Right atrium auricular region (tissue), 2 donors: ENCODE results near the gene ZNF532. TPM values are rescaled to one million over a fixed set of nuclear protein-coding genes. Genes with fewer than 3 reads are reported as not detected.

Experiments used
- DNase-seq: peaks from one replicate; pipeline ENCODE4 v3.0.0-alpha.2; 2019; ENCODE audit warnings: low spot score
- H3K27ac ChIP-seq, 2 donors: fragments of 200-600 bp; sonication (generic); 1 replicate in 1 of 2; 2 replicates in 1 of 2; pipeline ENCODE4 v1.5.1; 2016 to 2019
- H3K27me3 ChIP-seq, 2 donors: fragments of 200-600 bp; sonication (generic); one replicate each; pipeline versions ENCODE4 v1.5.1 to v1.6.0; 2017 to 2019
- H3K36me3 ChIP-seq: fragments of 200-600 bp; sonication (generic); one replicate; pipeline ENCODE4 v1.5.1; 2016
- H3K4me1 ChIP-seq, 2 donors: fragments of 200-600 bp; sonication (generic); one replicate each; pipeline versions ENCODE4 v1.5.1 to v1.6.0; 2017 to 2019
- H3K4me3 ChIP-seq, 2 donors: fragments of 200-600 bp; sonication (generic); 1 replicate in 1 of 2; 2 replicates in 1 of 2; pipeline ENCODE4 v1.5.1; 2017 to 2019; ENCODE audit warnings: mild to moderate bottlenecking in 1 of 2, moderate library complexity in 1 of 2
- H3K9me3 ChIP-seq, 2 donors: fragments of 200-600 bp; sonication (generic); one replicate each; pipeline ENCODE4 v1.5.1; 2019
- total RNA-seq, 2 donors: library from RNA; depleted of rRNA; stranded (reverse); fragments of >200 nt; gene quantifications; one replicate each; pipeline ENCODE4 v1.1.0, GENCODE V29; 2016
- TF ChIP-seq, protein P1 (sequence below), 2 donors: fragments of 200-600 bp; sonication (generic); IDR thresholded peaks; one replicate each; pipeline ENCODE4 v1.5.1; 2019; ENCODE audit warnings: antibody characterized with exemption in 2 of 2

ZNF532 gene
- total RNA-seq, 2 donors from 2014 or later: 53.1 to 59.5 TPM

DNA sequence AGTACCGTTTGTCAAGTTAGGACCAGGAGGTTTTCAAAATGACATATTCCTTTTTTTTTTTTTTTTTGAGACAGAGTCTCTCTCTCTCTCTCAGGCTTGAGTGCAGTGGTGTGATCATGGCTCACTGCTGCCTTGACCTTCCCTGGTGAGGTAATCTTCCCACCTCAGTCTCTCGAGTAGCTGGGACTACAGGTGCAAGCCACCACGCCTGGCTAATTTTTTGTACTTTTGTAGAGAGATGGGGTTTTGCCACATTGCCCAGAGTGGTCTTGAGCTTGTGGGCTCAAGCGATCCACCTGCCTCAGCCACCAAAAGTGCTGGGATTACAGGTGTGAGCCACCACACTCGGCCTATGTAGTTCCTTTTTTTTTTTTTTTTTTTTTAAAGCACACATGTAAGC, 147.1 kb downstream of the ZNF532 start:
- DNase-seq: peak; percentile 38
- Histone ChIP-seq H3K36me3 (no peaks in the 10 kb centered on the region), H3K4me3 (no peak overlapping the region), H3K9me3 (peaks cover 0 to under 1% of the 10 kb centered on the region in 2 donors), H3K4me1 (peaks cover 0 to 13% of the 10 kb centered on the region in 2 donors), H3K27ac (no peak overlapping the region), H3K27me3 (no peaks in the 10 kb centered on the region)
- TF ChIP-seq, protein P1, sequence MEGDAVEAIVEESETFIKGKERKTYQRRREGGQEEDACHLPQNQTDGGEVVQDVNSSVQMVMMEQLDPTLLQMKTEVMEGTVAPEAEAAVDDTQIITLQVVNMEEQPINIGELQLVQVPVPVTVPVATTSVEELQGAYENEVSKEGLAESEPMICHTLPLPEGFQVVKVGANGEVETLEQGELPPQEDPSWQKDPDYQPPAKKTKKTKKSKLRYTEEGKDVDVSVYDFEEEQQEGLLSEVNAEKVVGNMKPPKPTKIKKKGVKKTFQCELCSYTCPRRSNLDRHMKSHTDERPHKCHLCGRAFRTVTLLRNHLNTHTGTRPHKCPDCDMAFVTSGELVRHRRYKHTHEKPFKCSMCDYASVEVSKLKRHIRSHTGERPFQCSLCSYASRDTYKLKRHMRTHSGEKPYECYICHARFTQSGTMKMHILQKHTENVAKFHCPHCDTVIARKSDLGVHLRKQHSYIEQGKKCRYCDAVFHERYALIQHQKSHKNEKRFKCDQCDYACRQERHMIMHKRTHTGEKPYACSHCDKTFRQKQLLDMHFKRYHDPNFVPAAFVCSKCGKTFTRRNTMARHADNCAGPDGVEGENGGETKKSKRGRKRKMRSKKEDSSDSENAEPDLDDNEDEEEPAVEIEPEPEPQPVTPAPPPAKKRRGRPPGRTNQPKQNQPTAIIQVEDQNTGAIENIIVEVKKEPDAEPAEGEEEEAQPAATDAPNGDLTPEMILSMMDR (IDR thresholded peaks at IDR 0.05): no peak

DNA sequence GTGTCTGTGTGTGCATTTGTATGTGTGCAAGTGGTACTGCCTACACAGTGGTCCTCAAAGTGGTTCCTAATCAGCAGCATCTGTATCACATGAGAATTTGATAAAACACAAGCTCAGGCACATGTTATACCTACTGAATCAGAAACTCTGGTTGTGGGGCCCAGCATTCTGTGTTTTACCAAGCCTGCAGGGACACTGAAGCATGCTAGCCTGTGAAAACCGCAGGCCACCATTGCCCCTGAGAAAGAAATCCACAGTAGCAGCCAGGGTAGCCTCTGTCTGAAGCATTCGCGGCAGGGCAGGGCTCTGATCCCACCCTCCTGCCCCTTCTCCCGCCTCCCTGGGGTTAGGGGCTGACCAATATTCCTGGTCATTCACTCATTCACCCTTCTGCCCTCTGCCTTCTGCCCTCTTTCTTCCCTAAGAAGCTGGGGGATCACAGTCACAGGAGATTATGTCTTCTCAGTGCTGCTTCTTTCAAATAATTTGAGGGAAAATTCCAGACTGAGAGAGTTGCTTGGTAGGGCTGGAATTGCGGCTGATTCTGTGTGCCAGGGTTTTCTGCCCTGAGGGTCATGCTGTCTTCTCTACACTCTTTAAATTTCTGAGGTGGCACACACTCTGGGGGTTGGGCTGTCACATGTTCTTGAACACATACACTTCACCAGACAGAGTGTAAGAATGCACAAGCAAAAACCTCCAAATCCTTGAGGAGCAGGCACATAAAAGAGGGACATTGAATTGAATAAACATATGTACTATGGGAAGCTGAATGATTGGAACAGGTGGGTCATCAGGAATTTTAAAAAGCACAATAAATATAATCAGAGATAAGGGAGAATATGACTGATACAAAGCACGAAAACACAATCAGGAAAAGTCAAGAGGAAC, 148.4 kb downstream of the ZNF532 start:
- Histone ChIP-seq H3K4me3 (no peak overlapping the region), H3K36me3 (no peaks in the 10 kb centered on the region), H3K4me1 (peaks cover 0 to 13% of the 10 kb centered on the region in 2 donors), H3K27me3 (no peaks in the 10 kb centered on the region), H3K27ac (no peak overlapping the region), H3K9me3 (no peaks in the 10 kb centered on the region)
- TF ChIP-seq, protein P1 (IDR thresholded peaks at IDR 0.05): no peak
- DNase-seq: no peak

DNA sequence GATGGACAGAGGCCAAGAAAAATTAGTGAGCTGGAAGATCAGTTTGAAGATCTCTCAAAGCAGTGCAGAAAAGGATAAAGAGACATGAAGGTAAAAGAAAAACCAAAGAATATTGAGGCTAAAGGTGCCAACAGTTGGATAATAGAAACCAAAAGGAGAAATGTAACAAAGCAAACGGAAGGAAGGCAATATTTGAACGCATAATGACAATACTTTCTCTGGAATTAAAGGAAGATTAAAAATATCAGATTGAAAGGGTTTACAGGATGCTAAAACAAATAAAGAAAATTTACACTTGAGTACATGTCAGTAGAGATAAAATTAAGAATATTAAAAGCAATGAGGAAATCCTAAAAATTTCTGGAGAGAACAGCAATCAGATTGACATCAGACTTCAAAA, 149.1 kb downstream of the ZNF532 start:
- Histone ChIP-seq H3K27ac (no peak overlapping the region), H3K9me3 (no peaks in the 10 kb centered on the region), H3K4me3 (no peak overlapping the region), H3K4me1 (peaks cover 0 to 13% of the 10 kb centered on the region in 2 donors), H3K27me3 (no peaks in the 10 kb centered on the region), H3K36me3 (no peaks in the 10 kb centered on the region)
- TF ChIP-seq, protein P1 (IDR thresholded peaks at IDR 0.05): no peak
- DNase-seq: no peak

DNA sequence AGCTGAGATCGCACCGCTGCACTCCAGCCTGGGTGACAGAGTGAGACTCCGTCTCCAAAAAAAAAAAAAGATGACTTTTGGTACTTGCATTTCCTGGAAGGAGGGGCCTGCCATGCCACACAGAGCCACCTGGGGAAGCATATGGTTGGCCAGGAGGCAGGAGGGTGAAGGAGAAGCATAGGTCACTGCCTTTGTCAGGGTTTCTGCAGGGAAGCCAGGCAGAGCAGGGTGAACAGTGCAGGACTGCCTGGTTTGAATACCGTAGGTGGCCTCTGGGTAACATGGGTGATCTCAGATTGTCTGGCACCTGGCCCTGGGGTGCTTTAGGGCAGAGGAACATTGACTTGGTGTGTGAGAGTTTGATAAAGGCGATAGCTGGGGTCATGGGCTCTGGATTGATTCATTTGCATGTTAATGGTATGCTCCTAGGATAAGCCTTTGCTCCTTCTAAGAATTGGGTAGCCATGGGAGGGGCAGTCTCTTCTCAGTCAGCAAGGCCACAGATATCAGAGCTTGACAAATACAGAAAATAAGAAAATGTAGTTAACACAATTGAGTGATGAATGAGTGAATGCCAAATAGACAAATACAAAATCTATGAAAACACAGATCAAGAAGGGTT, 151.0 kb downstream of the ZNF532 start:
- H3K27me3 ChIP-seq: no peaks in the 10 kb centered on the region
- no peak overlapping the region for H3K4me3 ChIP-seq
- no peaks in the 10 kb centered on the region for H3K9me3 ChIP-seq
- TF ChIP-seq, protein P1 (IDR thresholded peaks at IDR 0.05): no peak
- peaks cover 0 to 13% of the 10 kb centered on the region in 2 donors for H3K4me1 ChIP-seq
- H3K36me3 ChIP-seq: no peaks in the 10 kb centered on the region
- H3K27ac ChIP-seq: no peak overlapping the region
- DNase-seq: peak; percentile 51

DNA sequence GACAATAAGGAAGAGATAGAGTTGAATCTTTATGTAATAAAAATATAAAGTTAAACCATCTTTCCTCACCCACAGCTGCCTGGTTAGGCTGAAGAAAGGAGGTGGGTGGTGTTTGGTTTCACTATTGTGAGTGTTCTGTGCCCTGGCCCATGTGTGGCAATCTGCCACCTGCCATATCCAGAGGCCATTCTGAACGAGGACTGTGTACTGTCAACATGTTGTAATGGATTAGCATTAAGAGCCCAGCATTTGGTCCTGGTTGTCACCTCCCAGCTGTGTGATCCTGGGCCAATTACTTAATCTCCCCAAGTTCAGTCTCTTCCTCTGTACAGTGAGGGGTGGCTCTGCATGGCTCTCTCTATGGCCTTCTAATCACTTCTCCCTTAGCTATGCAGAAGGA, 156.8 kb downstream of the ZNF532 start:
- peak overlapping the region; percentile 49 to 71 for H3K27ac ChIP-seq
- no peak overlapping the region for H3K4me3 ChIP-seq
- H3K9me3 ChIP-seq: no peaks in the 10 kb centered on the region
- TF ChIP-seq, protein P1 (IDR thresholded peaks at IDR 0.05): no peak
- peak; percentile 30 for DNase-seq
- H3K4me1 ChIP-seq: peaks cover 0 to 36% of the 10 kb centered on the region in 2 donors
- no peaks in the 10 kb centered on the region for H3K36me3 ChIP-seq
- H3K27me3 ChIP-seq: no peaks in the 10 kb centered on the region
